ENCODE data around the gene PITHD1. TPM values are rescaled to one million over a fixed set of nuclear protein-coding genes. Genes with fewer than 3 reads are reported as not detected.
A peak's percentile ranks its signal among the peaks of the same experiment; 100 is the strongest.

Gene PITHD1
- total and polyA plus RNA-seq, 10 of the 15 experiments (the other 5 are each of a cell fraction or from before 2014, with no cell fraction given), result 23.7 to 82.2 (median 67.0) TPM

- no peak for TF ChIP-seq FOS (IDR thresholded peaks at IDR 0.05; ENCODE audit: borderline replicate concordance, extremely low read depth, insufficient read length)
- TF ChIP-seq NFYB (IDR thresholded peaks at IDR 0.05; ENCODE audit: insufficient read depth, low read depth, low read length), result no peak
- no peak for TF ChIP-seq JUND (IDR thresholded peaks at IDR 0.05; ENCODE audit: low read depth, low read length)
- no peak for TF ChIP-seq SMAD1 (IDR thresholded peaks at IDR 0.05; ENCODE audit: low read depth, partially characterized antibody)
- TF ChIP-seq ZNF687 (IDR thresholded peaks at IDR 0.05), result 0 out of 2 replicates have a peak, but pooled peaks have one; percentile 36
- no peak for TF ChIP-seq CHD1 (IDR thresholded peaks at IDR 0.05; ENCODE audit: low read depth, low read length)
- no peak for TF ChIP-seq NFIC (IDR thresholded peaks at IDR 0.05; ENCODE audit: low read depth, low read length)
- no peak for TF ChIP-seq ZSCAN29 (IDR thresholded peaks at IDR 0.05)
- TF ChIP-seq MXI1 (IDR thresholded peaks at IDR 0.05; ENCODE audit: low read depth, low read length), result no peak; the same call in 1 of the 2 replicates
- no peak for TF ChIP-seq CBX3 (IDR thresholded peaks at IDR 0.05; ENCODE audit: borderline replicate concordance, low read depth)
- TF ChIP-seq GABPA (IDR thresholded peaks at IDR 0.05; ENCODE audit: low read depth), result peak; percentile 34; the same call in 1 of the 2 replicates
- no peak for TF ChIP-seq WRNIP1 (IDR thresholded peaks at IDR 0.05; ENCODE audit: borderline replicate concordance, low read depth, low read length)
- TF ChIP-seq GATAD2B (conservative IDR thresholded peaks at IDR 0.05; ENCODE audit: low read depth), result peak; percentile 71; the same call in 1 of the 2 replicates
- peak; percentile 32; the same call in 1 of the 2 replicates for TF ChIP-seq ZBTB40 (IDR thresholded peaks at IDR 0.05; ENCODE audit: borderline replicate concordance)
- no peak for TF ChIP-seq MTA3 (IDR thresholded peaks at IDR 0.05; ENCODE audit: borderline replicate concordance, low read length)
- TF ChIP-seq IRF5 (IDR thresholded peaks at IDR 0.05; ENCODE audit: borderline replicate concordance), result no peak
- no peak for TF ChIP-seq SUZ12 (IDR thresholded peaks at IDR 0.05; ENCODE audit: unreplicated experiment)
Observed at GRCh38 chr1:23777979-23778814, at the start of gene PITHD1 (continued).

Data from GM12878 (cell line).